DOHH2 (cell line): Measurements from ENCODE around the gene HNF4A.

Experiments
- CTCF ChIP-seq: fragments of 200-600 bp; sonication (generic); IDR thresholded peaks from one replicate; pipeline ENCODE4 v1.5.1; 2014; ENCODE audit warnings: antibody characterized with exemption, mild to moderate bottlenecking, low read depth, low read length; ENCODE audit not compliant: poor library complexity, severe bottlenecking
- EZH2phosphoT487 ChIP-seq: fragments of 200-600 bp; sonication (generic); IDR thresholded peaks from 2 replicates; pipeline ENCODE4 v1.6.1; 2017; ENCODE audit warnings: borderline replicate concordance, mild to moderate bottlenecking, antibody characterized with exemption, low read length, moderate library complexity, mixed read lengths

GRCh38 chr20:44456611-44457010 is 101.1 kb downstream of the HNF4A start:
- no peak for TF ChIP-seq CTCF
- TF ChIP-seq EZH2phosphoT487, result no peak
